CD1c-positive myeloid dendritic cell (primary cell): ENCODE results near the gene TUBG1.

Experiments
- DNase-seq: peaks from one replicate; pipeline ENCODE4 v3.0.0-alpha.2; 2016; ENCODE audit errors: extremely low spot score

The TUBG1 gene

DNA sequence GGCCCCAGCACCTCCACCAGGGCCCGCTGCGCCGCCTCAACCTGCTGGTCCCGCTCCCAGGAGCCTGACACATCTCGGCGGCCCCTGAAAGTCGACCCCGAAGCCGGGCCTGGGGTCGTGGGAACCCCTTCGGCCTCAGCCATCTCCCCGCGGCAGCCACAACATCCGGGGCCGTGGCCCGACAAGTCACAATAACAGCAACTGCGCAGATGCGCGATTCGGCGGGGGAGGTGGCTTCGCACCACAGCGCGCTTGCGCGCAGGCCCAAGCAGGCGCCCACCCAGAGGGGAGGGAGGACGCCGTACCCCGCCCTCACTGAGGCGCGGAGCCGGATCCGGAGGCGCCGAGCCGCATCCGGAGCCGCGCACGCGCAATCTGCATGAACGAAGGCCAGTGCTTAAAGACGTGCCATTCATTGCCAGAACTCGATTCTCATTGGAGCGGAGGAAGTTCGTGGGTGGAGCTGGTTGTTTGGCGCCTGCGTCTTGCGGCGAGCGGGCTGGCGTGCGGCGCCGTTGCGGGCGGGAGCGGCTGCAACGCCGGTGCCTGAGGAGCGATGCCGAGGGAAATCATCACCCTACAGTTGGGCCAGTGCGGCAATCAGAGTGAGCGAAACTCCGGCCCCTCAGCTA is at the start of gene TUBG1, which contains the start of gene RETREG3:
TSS of gene TUBG1 (plus strand) at position 502 of the 632 bp plus-strand sequence. CDS start at position 557, 55 bp downstream.
TSS of gene RETREG3 (minus strand) at position 193 of the 632 bp plus-strand sequence. CDS start at position 143, 50 bp downstream.
- peak; percentile 100 for DNase-seq

GRCh38 chr17:42560246-42560645 is 49.2 kb upstream of the TUBG1 start:
- no peak for DNase-seq

- peak; percentile 97 for DNase-seq
Observed at GRCh38 chr17:42561897-42562387, 47.5 kb upstream of the TUBG1 start, which contains the start of gene COASY. COASY (plus strand) TSS chr17:42562148; CDS start chr17:42562623, 475 bp downstream.

DNA sequence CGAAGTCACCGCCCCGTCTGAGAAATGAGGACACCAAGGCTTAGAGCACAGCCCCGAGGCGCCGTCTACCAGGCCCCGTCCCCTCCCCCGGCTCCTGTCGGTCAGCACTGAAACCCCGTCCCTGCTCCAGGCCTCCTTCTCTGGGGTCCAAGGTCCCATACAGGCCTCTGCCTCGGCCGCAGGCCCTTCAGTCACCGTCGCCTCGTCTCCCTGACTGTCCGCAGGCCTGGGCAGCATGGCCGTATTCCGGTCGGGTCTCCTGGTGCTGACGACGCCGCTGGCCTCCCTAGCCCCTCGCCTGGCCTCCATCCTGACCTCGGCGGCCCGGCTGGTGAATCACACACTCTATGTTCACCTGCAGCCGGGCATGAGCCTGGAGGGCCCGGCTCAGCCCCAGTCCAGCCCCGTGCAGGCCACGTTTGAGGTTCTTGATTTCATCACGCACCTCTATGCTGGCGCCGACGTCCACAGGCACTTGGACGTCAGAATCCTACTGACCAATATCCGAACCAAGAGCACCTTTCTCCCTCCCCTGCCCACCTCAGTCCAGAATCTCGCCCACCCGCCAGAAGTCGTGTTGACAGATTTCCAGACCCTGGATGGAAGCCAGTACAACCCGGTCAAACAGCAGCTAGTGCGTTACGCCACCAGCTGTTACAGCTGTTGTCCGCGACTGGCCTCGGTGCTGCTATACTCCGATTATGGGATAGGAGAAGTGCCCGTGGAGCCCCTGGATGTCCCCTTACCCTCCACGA is 46.9 kb upstream of the TUBG1 start:
- no peak for DNase-seq

DNA sequence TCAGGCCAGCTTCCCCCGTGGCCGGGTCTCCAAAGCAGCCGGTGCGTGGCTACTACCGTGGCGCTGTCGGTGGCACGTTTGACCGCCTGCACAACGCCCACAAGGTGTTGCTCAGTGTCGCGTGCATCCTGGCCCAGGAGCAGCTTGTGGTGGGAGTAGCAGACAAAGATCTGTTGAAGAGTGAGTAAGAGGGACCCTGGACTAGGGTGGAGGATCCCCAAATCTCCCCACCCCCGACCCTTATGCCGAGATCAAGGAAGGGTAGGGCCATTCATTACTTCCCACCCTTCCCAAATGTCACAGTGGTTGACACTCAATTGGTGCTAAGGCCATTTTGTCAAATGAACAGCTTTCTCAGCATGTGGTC is 46.4 kb upstream of the TUBG1 start:
- DNase-seq: peak; percentile 20

- DNase-seq: no peak
Observed at GRCh38 chr17:42563543-42563942, 45.9 kb upstream of the TUBG1 start.

- DNase-seq: no peak
Observed at GRCh38 chr17:42563950-42564349, 45.5 kb upstream of the TUBG1 start.

DNA sequence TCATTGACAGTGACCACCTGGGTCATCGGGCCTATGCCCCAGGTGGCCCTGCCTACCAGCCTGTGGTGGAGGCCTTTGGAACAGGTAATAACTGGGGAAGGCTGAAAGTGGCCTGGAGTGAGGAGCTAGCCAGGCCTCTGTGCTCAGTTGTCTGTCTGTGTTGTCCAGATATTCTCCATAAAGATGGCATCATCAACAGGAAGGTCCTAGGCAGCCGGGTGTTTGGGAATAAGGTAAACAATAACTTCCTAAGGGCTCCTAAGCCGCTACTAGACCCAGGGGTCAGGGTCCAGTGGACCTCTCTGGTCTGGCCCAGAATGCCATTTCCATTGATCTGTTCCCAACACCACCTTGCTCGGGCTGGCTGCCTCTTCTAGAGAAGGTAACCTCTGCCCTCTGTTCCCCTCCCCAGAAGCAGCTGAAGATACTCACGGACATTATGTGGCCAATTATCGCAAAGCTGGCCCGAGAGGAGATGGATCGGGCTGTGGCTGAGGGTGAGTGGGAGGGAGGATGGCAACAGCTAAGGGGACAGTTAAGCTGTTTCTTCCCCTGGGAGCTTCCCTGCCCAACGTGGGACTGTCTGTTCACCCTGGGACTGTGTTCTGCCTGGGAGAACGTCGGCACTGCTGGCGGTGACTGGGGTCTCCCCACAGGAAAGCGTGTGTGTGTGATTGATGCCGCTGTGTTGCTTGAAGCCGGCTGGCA is 44.5 kb upstream of the TUBG1 start:
- DNase-seq: no peak

DNA sequence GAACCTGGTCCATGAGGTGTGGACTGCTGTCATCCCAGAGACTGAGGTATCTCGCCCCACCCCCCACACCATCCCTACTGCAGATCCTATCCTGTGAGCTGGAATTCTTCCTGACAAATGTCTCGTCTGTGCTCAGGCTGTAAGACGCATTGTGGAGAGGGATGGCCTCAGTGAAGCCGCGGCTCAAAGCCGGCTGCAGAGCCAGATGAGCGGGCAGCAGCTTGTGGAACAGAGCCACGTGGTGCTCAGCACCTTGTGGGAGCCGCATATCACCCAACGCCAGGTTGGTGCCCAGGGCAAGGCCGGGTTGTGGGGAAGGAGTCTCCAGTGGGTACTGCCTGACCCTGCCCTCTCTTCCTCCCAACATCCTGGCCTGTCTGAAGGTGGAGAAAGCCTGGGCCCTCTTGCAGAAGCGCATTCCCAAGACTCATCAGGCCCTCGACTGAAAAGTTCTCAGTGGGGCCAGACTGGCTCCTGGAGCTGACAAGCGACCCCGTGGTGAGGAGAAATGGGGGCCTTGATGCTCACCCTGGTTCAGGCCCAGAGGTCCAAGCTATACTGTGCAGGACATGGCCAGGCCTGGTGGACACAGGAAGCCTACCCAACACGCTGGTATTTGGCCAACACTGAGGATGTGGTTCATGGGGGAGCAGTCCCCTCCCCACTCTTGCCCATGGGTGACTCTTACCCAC is 43.8 kb upstream of the TUBG1 start:
- no peak for DNase-seq

DNA sequence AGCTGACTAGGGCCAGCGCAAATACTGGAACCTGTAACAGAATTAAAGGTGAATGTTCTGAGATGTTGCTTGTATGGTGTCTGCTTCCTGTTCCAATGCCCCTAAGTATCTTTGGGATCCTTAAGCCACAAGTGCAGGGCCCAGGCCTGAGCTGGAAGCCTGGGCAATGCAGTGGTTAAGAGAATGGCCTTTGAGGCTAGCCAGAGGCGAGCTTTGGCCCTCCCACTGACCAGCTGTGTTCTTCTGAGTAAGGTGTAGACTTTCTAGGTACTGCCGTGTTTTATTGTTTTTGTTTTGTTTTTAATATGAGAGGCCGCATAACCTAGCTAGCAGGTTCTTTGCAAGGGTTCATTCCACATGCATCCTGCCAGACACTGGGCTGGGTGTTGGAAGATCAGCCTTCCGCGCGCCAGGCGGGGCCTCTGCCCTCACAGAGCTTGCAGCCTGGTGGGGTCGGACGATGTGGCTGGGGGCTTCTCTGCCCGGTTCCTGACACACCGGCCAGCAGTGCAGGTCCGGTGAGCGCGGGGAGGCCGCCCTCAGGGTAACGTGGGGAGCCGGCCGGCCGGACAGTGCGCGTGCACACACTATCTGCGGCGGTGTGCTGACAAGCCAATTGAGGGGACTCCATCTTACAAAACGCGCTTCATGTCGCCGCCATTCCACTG is 43.1 kb upstream of the TUBG1 start:
- no peak for DNase-seq

DNA sequence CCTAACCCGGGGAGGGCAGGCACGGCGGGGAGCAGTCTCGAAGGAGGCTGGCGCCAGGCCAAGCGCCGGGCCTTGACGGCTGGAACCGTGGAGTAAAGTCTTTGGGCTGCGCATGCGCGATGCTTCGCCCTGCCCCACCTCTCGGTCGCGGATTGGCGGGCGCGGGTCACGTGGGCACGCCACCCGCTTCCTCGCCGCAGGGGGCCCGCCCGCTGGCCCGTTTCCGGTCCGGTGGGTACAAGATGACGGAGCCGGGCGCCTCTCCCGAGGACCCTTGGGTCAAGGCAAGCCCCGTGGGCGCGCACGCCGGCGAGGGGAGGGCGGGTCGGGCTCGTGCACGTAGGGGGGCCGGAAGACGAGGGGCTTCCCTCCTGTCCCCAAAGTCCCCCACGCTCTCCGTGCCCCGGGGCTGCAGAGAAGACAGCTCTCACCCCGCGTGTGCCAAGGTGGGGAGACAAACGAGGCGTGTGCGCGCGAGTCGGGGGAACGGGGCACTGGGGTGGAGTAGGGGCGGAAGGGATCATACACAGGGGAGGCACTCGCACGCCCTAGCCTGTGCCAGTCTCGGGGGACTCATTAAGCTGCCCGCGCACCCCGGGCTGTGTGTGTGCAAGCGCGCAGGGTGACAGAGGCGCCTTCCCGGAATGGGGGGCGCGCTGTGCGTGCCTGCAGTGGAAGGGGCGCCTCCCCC is 42.5 kb upstream of the TUBG1 start, which contains the start of gene MLX:
TSS of gene MLX (plus strand) at position 218 of the 691 bp plus-strand sequence. CDS start at position 243, 25 bp downstream.
- peak; percentile 97 for DNase-seq

GRCh38 chr17:42568341-42569111 is 41.0 kb upstream of the TUBG1 start:
- DNase-seq: no peak

DNA sequence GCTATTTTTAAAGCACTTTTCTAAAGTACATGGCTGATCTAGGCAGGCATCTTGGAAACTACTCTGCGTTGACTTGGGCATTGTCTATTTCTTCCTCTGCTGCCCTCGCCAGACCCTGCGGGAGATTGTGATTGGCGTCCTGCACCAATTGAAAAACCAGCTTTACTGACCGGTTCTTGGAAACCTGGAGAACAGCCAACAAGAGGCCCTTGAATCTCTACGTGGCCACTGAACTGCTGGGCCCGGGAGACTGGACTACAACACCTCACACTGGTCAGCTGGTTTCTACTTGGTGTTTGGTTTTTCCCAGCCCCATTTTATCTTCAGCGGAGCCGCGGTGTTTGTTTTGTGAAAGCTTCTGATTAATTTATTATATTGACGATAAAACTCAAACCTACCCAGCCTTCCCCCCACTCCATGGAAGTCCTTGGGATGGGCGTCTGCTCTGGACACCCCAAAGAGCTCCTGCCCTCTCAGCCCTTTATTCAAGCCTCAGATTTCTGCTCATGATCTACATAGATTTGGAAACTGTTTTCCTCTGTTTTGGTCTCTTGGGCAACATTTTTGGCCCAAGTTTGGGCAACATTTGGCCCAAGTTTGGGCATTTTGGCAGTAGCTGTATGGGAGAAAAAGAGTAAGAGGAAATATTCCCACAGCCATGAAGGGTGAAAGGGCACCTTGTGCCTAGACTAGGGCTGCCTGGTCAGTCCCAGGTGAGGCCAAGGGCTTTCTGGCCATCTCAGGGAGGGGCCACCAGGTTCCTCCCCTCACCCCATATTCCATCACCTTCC is 37.9 kb upstream of the TUBG1 start:
- DNase-seq: no peak

GRCh38 chr17:42573095-42573494 is 36.4 kb upstream of the TUBG1 start:
- no peak for DNase-seq

DNA sequence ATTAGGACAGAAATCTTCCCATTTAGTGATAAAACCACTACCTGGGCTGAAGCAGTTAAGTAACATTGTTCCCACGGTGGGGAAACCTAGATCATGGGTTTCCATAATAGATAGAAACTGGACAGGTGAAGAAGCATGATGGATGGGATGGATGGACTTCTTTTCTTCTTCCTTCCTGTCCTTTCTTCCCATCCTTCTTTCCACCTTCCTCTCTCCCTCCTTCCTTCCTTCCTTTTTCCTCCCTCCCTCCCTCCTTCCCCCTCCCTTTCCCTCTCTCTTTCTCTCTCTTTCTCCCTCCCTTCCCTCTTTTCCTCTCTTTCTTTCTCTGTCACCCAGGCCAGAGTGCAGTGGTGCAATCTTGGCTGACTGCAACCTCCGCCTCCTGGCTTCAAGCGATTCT is 35.0 kb upstream of the TUBG1 start:
- DNase-seq: no peak

GRCh38 chr17:42577140-42577531 is 32.3 kb upstream of the TUBG1 start:
- no peak for DNase-seq

DNA sequence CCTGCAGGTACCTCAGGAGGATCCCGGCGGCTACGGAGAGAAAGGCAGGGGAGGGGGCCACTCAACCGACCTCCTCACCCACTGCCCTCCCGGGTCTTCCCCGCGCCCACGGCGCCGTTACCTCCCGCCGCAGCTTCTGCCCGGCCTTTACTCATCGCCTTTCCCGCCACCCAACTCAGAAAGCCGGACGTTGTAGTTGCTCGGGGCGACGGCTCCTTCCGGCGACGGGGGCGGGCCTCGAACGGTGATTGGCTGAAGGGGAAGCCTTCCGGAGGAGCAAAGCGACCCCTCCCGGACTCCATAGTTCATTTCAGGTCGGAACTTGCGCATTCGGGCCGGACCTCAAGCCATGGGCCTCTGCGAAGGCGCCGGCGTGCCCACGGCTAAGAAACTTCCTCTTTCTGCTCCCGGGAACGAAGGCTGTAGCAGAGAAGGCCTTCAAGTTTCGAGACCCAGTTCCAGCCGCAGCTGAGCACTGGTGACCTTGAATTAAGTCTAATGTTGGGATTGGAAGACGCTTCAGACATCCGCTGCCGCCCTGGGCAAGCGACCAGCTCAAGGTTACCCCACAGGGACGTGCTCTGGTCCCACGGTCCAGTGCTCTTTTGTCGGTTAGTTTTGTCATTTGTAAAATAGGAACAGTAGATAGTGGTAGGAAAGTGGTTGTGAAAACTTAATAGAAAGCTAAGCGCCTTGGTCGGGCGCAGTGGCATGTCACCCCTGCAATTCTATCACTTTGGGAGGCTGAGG is 31.8 kb upstream of the TUBG1 start, which contains the start of gene PSMC3IP:
TSS of gene PSMC3IP (minus strand) at position 198 of the 750 bp plus-strand sequence. CDS start at position 155, 43 bp downstream.
- peak; percentile 97 for DNase-seq

DNA sequence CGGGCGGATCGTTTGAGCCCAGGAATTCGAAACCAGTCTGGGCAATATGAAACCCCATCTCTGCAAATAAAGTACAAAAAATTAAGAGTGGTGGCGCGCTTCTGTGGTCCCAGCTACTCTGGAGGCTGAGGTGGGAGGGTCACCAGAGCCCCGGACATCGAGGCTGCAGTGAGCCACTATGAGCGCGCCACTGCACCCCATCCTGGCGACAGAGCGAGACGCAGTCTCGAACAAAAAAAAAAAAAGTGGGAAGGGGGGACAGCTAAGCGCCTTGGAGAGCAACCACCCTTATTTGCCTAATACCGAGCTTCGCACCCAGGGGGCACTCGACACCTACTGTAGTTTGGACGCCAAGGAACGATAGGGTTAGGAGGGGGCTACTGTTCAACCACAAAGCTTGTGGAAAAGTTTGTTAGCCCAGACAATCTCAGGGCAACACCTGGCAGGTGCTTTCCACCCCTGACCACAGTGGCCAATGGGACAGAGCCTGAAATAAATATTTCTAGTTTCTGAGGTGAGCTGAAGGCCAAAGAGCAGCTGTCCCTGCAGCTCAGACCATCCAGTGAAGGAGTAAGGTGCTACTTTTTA is 31.1 kb upstream of the TUBG1 start:
- DNase-seq: peak; percentile 59
